Measurements from ENCODE around the gene PI3. TPM values are rescaled to one million over a fixed set of nuclear protein-coding genes. Genes with fewer than 3 reads are reported as not detected.

The PI3 gene
- polyA plus RNA-seq, 3 donors: not detected

- DNase-seq (ENCODE audit: extremely low read depth in 1 of 11, low read depth in 9 of 11, low spot score in 4 of 11): no peak
These were observed 4.5 kb downstream of the PI3 start for GRCh38 chr20:45179166-45179565.

GRCh38 chr20:45181639-45182038, 6.9 kb downstream of the PI3 start:
- no peak for DNase-seq (ENCODE audit: extremely low read depth in 1 of 11, low read depth in 9 of 11, low spot score in 4 of 11)

- no peak for DNase-seq (ENCODE audit: extremely low read depth in 1 of 11, low read depth in 9 of 11, low spot score in 4 of 11)
These were observed 8.4 kb downstream of the PI3 start for GRCh38 chr20:45183084-45183483.

GRCh38 chr20:45187693-45188092, 13.0 kb downstream of the PI3 start:
- DNase-seq (ENCODE audit: extremely low read depth in 1 of 11, low read depth in 9 of 11, low spot score in 4 of 11): no peak

- DNase-seq (ENCODE audit: extremely low read depth in 1 of 11, low read depth in 9 of 11, low spot score in 4 of 11): no peak
These were observed 14.4 kb downstream of the PI3 start for GRCh38 chr20:45189067-45189609.

GRCh38 chr20:45189861-45190260, 15.2 kb downstream of the PI3 start:
- DNase-seq (ENCODE audit: extremely low read depth in 1 of 11, low read depth in 9 of 11, low spot score in 4 of 11): no peak

GRCh38 chr20:45191926-45192325, 17.2 kb downstream of the PI3 start:
- no peak for DNase-seq (ENCODE audit: extremely low read depth in 1 of 11, low read depth in 9 of 11, low spot score in 4 of 11)

GRCh38 chr20:45193331-45193730, 18.6 kb downstream of the PI3 start:
- DNase-seq (ENCODE audit: extremely low read depth in 1 of 11, low read depth in 9 of 11, low spot score in 4 of 11): no peak

- no peak for DNase-seq (ENCODE audit: extremely low read depth in 1 of 11, low read depth in 9 of 11, low spot score in 4 of 11)
These were observed 32.0 kb downstream of the PI3 start, which contains the start of gene SEMG1 for GRCh38 chr20:45206725-45207124. Gene SEMG1, plus strand, starts transcription at chr20:45207033. Its CDS starts 21 bp downstream, at chr20:45207054.

- no peak for DNase-seq (ENCODE audit: extremely low read depth in 1 of 11, low read depth in 9 of 11, low spot score in 4 of 11)
These were observed 35.2 kb downstream of the PI3 start for GRCh38 chr20:45209924-45210323.

- DNase-seq (ENCODE audit: extremely low read depth in 1 of 11, low read depth in 9 of 11, low spot score in 4 of 11): no peak
These were observed 37.1 kb downstream of the PI3 start for GRCh38 chr20:45211569-45212474.

GRCh38 chr20:45212836-45213235, 38.1 kb downstream of the PI3 start:
- DNase-seq (ENCODE audit: extremely low read depth in 1 of 11, low read depth in 9 of 11, low spot score in 4 of 11): no peak

- no peak for DNase-seq (ENCODE audit: extremely low read depth in 1 of 11, low read depth in 9 of 11, low spot score in 4 of 11)
These were observed 43.4 kb downstream of the PI3 start for GRCh38 chr20:45218124-45218523.

GRCh38 chr20:45218636-45219035, 43.9 kb downstream of the PI3 start:
- DNase-seq (ENCODE audit: extremely low read depth in 1 of 11, low read depth in 9 of 11, low spot score in 4 of 11): no peak

- no peak for DNase-seq (ENCODE audit: extremely low read depth in 1 of 11, low read depth in 9 of 11, low spot score in 4 of 11)
These were observed 46.4 kb downstream of the PI3 start, which contains the start of gene SEMG2 for GRCh38 chr20:45221076-45221475. Gene SEMG2, plus strand, starts transcription at chr20:45221373. Its CDS starts 17 bp downstream, at chr20:45221390.

- DNase-seq (ENCODE audit: extremely low read depth in 1 of 11, low read depth in 9 of 11, low spot score in 4 of 11): no peak
These were observed 48.4 kb downstream of the PI3 start for GRCh38 chr20:45223136-45223535.

Other genes with a start within 250 kb of the PI3 start
- 10 to 100 TPM; 36.8 to 42.6 (median 40.9) TPM for gene TOMM34, start 214.5 kb upstream of the PI3 start, polyA plus RNA-seq (ENCODE audit: insufficient read length in 3 of 3)
- gene STK4, start 208.4 kb upstream of the PI3 start, polyA plus RNA-seq (ENCODE audit: insufficient read length in 3 of 3): 10 to 100 TPM; 16.7 to 20.8 (median 19.8) TPM
- gene KCNS1, start 73.8 kb upstream of the PI3 start, polyA plus RNA-seq (ENCODE audit: insufficient read length in 3 of 3): under 1 TPM; 0.42 to 0.65 (median 0.62) TPM
- gene WFDC5, start 59.7 kb upstream of the PI3 start, polyA plus RNA-seq (ENCODE audit: insufficient read length in 3 of 3): not detected
- gene WFDC12, start 50.4 kb upstream of the PI3 start, polyA plus RNA-seq (ENCODE audit: insufficient read length in 3 of 3): not detected
- not detected for gene SEMG1, start 32.1 kb downstream of the PI3 start, polyA plus RNA-seq (ENCODE audit: insufficient read length in 3 of 3)
- under 1 TPM in 1 of 3 donors, not detected in 2; 0.17 TPM for gene SEMG2, start 46.5 kb downstream of the PI3 start, polyA plus RNA-seq (ENCODE audit: insufficient read length in 3 of 3)
- 1 to 10 TPM in 1 of 3 donors, under 1 TPM in 1, not detected in 1; 0.34 to 1.3 TPM for gene SLPI, start 79.7 kb downstream of the PI3 start, polyA plus RNA-seq (ENCODE audit: insufficient read length in 3 of 3)
- under 1 TPM in 1 of 3 donors, not detected in 2; 0.20 TPM for gene RBPJL, start 131.9 kb downstream of the PI3 start, polyA plus RNA-seq (ENCODE audit: insufficient read length in 3 of 3)
- gene MATN4, start 133.4 kb downstream of the PI3 start, polyA plus RNA-seq (ENCODE audit: insufficient read length in 3 of 3): under 1 TPM; 0.17 to 0.55 (median 0.41) TPM
- 100 to 1,000 TPM; 130 to 177 (median 159) TPM for gene SDC4, start 173.5 kb downstream of the PI3 start, polyA plus RNA-seq (ENCODE audit: insufficient read length in 3 of 3)
- 10 to 100 TPM; 32.5 to 34.1 (median 33.7) TPM for gene SYS1, start 188.3 kb downstream of the PI3 start, polyA plus RNA-seq (ENCODE audit: insufficient read length in 3 of 3)
- 1 to 10 TPM; 1.0 to 1.6 (median 1.2) TPM for gene TP53TG5, start 203.4 kb downstream of the PI3 start, polyA plus RNA-seq (ENCODE audit: insufficient read length in 3 of 3)
- gene DBNDD2, start 233.4 kb downstream of the PI3 start, polyA plus RNA-seq (ENCODE audit: insufficient read length in 3 of 3): 10 to 100 TPM; 22.2 to 24.7 (median 24.3) TPM
- 10 to 100 TPM; 74.4 to 98.7 (median 91.9) TPM for gene PIGT, start 241.2 kb downstream of the PI3 start, polyA plus RNA-seq (ENCODE audit: insufficient read length in 3 of 3)

All from renal cortex interstitium (tissue), 11 donors.